ENCODE measurements around the gene KCNK4. TPM values are rescaled to one million over a fixed set of nuclear protein-coding genes. Genes with fewer than 3 reads are reported as not detected.

The KCNK4 gene
- total and polyA plus RNA-seq, 4 donors, result not detected

- Histone ChIP-seq H3K9ac (ENCODE audit: low read depth in 1 of 2, low read length in 2 of 2) (peak within 1 kb of the TSS; percentile 81 to 83), H3K36me3 (ENCODE audit: control insufficient read depth in 4 of 4, insufficient read depth in 3 of 4, low read depth in 1 of 4, low read length in 3 of 4) (peaks cover 0 to 4% (median 0%) of the 10 kb centered on the region in 4 donors), H3K27ac (ENCODE audit: low read depth in 1 of 2, low read length in 2 of 2) (peak within 1 kb of the TSS; percentile 94 to 99), H3K9me3 (ENCODE audit: control insufficient read depth in 4 of 4, low read length in 3 of 4) (no peaks in the 10 kb centered on the region), H3K27me3 (ENCODE audit: control insufficient read depth in 4 of 4, insufficient read depth in 4 of 4, low read length in 3 of 4) (no peaks in the 10 kb centered on the region), H3K4me3 (ENCODE audit: low read depth in 1 of 3, low read length in 3 of 3) (peak within 1 kb of the TSS; percentile 69 to 87 (median 87)), H3K4me1 (ENCODE audit: control insufficient read depth in 4 of 4, insufficient read depth in 4 of 4, low read length in 3 of 4) (peaks cover 2 to 32% (median 23%) of the 10 kb centered on the region in 4 donors)
- WGBS, result 3% methylated on average over 44 of the region's 44 CpGs
- peak; percentile 97 for DNase-seq (ENCODE audit: low spot score)
- peak; percentile 5 to 25 for TF ChIP-seq HNF4A (conservative IDR thresholded peaks at IDR 0.05)
- peak in 1 of 2 donors; percentile 63 for TF ChIP-seq GABPA (IDR thresholded peaks at IDR 0.05 in 1 of 2, conservative IDR thresholded peaks at IDR 0.05 in 1 of 2)
- no peak for TF ChIP-seq EGR1 (IDR thresholded peaks at IDR 0.05; ENCODE audit: low read depth in 2 of 2)
- peak; percentile 69 for TF ChIP-seq NR2F2 (IDR thresholded peaks at IDR 0.05)
- no peak for TF ChIP-seq JUND (IDR thresholded peaks at IDR 0.05)
- TF ChIP-seq RXRA (IDR thresholded peaks at IDR 0.05), result peak; percentile 85 to 92
- peak; percentile 74 for TF ChIP-seq SP1 (IDR thresholded peaks at IDR 0.05)
- TF ChIP-seq ZBTB33 (IDR thresholded peaks at IDR 0.05), result no peak
- TF ChIP-seq FOXA2 (IDR thresholded peaks at IDR 0.05), result no peak
These were observed 6.8 kb upstream of the KCNK4 start, which contains the start of gene BAD for GRCh38 chr11:64284048-64284961. Gene BAD (minus strand): TSS chr11:64284665. CDS start chr11:64284368, 297 bp downstream.

- Histone ChIP-seq H3K36me3 (ENCODE audit: control insufficient read depth in 4 of 4, insufficient read depth in 3 of 4, low read depth in 1 of 4, low read length in 3 of 4) (peaks cover 0 to 4% (median 0%) of the 10 kb centered on the region in 4 donors), H3K27me3 (ENCODE audit: control insufficient read depth in 4 of 4, insufficient read depth in 4 of 4, low read length in 3 of 4) (no peaks in the 10 kb centered on the region), H3K27ac (ENCODE audit: low read depth in 1 of 2, low read length in 2 of 2) (peak within 1 kb of the TSS; percentile 94 to 99), H3K4me3 (ENCODE audit: low read depth in 1 of 3, low read length in 3 of 3) (peak within 1 kb of the TSS; percentile 69 to 87 (median 87)), H3K9ac (ENCODE audit: low read depth in 1 of 2, low read length in 2 of 2) (peak within 1 kb of the TSS; percentile 81 to 83), H3K9me3 (ENCODE audit: control insufficient read depth in 4 of 4, low read length in 3 of 4) (no peaks in the 10 kb centered on the region), H3K4me1 (ENCODE audit: control insufficient read depth in 4 of 4, insufficient read depth in 4 of 4, low read length in 3 of 4) (peaks cover 2 to 32% (median 23%) of the 10 kb centered on the region in 4 donors)
- TF ChIP-seq JUND (IDR thresholded peaks at IDR 0.05) (no peak), EGR1 (IDR thresholded peaks at IDR 0.05; ENCODE audit: low read depth in 2 of 2) (peak; percentile 98 to 100), GABPA (IDR thresholded peaks at IDR 0.05 in 1 of 2, conservative IDR thresholded peaks at IDR 0.05 in 1 of 2) (peak in 1 of 2 donors; percentile 41), NR2F2 (IDR thresholded peaks at IDR 0.05) (no peak), YY1 (IDR thresholded peaks at IDR 0.05) (peak; percentile 97), REST (IDR thresholded peaks at IDR 0.05) (no peak)
- under 1% methylated on average over 102 of the region's 102 CpGs for WGBS
- peak; percentile 96 for DNase-seq (ENCODE audit: low spot score)
These were observed 5.9 kb upstream of the KCNK4 start, which contains the start of gene GPR137 for GRCh38 chr11:64284962-64285884. Gene GPR137 (plus strand): TSS chr11:64285848. CDS start chr11:64286525, 677 bp downstream.

Data from liver (tissue), 9 donors.